Activated CD4-positive, alpha-beta T cell treated with anti-CD3 and anti-CD28 coated beads, Interleukin-2, amount 50 U/mL, for 16 hours (primary cell): ENCODE measurements around the gene P4HA3.
"Not testable (repeated sequence)": the region's sequence is repeated elsewhere in the genome, so short reads cannot be mapped to it uniquely, and the experiment has no call there.

Source experiments
- DNase-seq: peaks from one replicate; pipeline ENCODE4 v3.0.0-alpha.2; 2020

Gene P4HA3

DNA sequence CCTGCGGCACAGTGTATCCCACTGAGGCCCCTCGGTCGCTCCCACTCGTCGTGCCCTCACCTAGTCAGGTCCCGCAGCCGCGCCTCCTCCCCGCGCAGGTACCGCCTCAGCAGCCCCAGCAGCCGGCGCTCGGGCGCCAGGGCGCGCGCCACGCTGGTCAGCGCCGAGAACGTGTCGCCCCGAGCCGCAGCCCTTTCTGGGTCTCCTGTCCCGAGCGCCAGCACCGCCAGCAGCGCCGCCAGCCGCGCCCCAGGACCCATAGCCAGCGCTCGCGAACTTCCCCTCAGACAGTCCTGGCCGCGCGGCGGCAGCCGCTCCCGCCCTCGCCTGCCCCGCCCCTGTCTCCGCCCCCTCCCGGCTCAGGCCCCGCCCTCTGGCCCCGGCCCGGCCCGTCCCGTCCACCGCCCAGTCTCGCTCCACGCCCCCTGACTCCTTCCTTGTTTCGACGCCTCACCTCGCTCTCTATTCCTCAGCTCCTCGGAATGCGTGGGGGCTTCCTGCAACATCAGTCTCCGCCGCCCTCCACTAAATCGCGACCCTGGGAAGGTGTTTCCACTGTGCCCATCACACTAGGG, at the start of gene P4HA3:
Gene P4HA3 (minus strand): TSS at position 289 of the 575 bp plus-strand sequence. CDS start 29 bp downstream, at position 260.
- peak; percentile 54 for DNase-seq

DNA sequence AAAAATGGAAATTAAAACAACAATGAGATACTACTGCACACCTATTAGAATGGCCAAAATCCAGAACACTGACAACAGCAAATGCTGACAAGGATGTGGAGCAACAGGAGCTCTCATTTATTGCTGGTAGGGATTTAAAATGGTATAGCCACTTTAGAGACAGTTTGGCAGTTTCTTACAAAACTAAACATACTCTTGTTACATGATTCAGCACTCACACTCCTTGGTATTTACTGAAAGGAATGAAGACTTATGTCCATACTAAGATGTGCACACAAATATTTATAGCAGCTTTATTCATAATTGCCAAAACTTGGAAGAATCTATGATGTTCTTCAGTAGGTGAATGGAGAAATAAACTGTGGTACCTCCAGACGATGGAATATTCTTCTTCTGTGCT, 46.0 kb upstream of the P4HA3 start:
- DNase-seq = no peak

DNA sequence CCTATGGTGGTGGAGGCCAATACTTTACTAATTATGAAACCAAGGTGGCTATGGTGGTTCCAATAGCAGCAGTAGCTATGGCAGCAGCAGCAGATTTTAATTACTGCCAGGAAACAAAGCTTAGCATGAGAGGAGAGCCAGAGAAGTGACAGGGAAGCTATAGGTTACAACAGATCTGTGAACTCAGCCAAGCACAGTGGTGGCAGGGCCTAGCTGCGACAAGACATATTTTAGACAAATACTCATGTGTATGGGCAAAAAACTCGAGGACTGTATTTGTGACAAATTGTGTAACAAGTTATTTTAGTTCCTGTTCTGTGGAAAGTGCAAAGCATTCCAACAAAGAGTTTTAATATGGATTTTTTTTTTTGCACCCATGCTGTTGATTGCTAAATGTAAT, 44.2 kb upstream of the P4HA3 start:
- DNase-seq = no peak

DNA sequence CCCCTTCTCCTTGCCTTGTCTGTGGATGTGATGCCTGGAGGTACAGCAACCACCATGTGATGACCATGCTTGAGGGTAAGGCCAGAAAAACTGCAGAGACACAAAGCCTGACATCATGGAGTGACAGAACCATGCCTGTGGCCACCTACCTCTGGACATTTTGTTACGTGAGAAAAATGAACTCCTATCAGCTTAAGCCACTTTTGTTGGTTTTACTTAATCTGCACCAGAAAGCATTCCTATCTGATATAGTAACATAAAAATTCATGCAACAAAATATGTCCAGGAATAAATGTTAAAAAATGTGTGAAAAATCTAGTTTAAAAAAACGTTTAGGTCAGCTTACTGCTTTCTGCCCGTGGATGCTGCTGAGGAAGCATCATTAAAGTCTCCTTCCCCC, 42.6 kb upstream of the P4HA3 start:
- no peak for DNase-seq

DNA sequence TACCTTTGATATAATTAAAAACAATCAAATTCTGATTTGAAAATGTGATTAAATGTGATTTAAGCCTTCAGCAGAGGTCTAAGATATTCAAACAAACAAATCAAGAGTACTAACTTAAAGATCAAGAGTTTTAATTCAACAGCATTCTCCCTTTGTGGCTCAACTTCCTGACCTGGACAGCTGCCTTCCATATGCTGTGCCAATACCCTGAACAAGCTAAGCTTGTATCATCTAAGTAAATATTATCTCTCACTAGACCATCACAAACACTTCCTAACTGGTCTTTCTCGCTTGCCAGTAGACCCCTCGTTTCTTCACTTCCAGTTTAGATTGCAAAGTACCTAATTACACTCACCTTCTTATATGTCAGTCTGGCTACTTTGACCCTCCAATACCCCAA, 35.9 kb upstream of the P4HA3 start:
- DNase-seq = no peak

DNA sequence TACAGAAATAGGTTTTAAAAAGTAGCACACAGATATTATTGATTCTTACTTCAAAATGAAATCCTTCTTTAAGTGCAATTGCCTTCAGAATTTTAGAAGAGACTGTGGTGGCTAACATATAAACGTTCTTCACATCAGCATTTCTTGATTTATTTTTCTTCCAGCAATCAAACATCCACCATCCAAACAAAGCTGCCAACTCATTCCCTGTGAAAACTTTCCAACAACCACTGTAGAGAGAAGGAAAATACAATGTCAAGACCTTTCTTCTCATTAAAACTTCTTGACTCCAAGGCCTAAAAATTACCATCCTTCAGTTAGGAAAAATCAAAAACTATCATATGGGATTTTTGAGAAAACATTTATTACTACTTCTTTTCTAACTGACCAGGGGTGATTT, 34.0 kb upstream of the P4HA3 start:
- DNase-seq = no peak

DNA sequence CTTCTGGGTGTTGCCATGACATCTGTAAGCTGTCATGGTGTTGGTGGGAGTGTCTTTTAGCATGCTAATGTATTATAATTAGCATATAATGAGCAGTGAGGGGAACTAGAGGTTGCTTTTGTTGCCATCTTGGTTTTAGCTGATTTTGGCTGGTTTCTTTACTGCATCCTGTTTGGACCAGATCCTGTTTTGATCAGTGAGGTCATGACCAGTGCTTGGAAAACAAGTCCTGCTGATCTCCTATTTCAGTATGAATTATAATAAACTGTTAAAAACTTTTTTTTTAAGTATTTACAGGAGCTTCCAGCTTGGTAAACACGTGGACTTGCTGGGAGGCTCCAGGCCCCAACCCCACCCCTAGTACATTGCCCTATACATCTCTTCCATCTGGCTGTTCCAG, 30.5 kb upstream of the P4HA3 start:
- no peak for DNase-seq

DNA sequence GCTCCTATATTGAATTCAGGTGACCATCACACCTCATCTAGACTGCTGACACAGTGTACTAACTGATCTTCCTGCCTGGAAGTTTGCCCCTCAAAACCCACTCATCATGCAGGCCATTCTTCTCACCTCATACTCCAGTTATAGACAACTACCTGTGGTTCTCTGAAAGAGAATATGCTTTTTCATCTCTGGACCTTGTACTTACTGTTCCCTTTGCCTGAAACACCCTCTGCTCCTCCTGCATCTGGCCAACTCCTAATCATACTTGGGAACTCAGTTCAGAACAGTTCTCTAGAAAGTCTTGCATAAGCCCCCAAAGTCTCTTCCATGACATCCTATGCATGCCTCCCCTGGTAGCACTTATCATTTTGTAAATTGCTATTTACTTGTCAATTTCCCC, 28.2 kb upstream of the P4HA3 start:
- DNase-seq = no peak

DNA sequence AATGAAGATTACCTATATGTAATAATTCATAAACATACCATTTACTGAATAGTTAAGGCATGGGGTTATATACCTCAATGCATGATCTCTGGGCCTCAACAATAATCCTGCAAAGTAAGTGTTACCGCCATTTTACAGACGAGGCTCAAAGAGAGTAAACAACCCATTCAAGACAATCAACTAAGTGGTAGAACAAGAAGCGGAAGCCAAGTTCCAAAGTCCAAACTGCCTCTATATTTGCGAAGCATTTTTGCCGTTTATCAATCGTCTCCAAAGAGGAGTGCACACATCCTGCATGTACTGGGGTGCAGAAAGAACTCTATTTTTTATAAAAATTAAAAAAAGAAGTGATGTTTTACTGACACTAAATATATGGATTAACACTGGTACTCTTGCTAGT, 27.5 kb upstream of the P4HA3 start:
- no peak for DNase-seq

DNA sequence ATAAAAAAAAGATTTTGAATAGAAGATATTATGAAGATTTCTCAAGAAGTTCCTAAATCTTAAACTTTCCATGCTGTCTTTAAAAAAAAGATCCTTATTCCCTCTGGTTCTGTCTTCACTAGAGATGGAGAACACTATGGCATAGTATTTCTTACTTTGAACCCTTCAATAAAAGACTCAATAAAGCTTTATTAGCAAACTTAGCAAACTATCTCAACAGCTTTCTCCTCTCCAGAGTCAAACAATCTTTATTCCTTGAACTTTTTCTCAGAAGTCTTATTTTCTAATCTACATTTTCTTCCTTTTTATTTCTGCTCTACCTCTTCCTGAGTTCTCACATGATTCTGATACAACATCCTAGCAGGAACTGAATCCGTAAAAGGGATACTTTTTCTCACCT, 21.8 kb upstream of the P4HA3 start:
- no peak for DNase-seq

DNA sequence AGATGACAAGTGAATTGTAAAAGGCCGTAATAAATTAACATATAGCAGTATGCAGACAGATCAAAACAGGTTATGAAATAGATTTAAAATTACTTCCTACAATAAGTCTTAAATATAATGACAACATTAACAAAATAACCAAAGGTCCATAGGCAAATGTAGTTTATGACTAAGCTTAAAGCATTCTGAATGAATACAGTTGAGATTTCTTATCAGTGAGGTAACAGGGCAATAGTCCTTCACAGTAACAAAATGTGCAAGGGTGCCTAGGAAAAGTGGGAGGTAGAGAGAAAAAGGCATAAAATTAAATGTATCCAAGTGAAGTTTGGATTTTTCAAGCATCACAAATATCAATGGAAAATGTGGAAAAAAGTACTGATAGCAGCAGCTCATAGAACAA, 20.9 kb upstream of the P4HA3 start:
- no peak for DNase-seq

DNA sequence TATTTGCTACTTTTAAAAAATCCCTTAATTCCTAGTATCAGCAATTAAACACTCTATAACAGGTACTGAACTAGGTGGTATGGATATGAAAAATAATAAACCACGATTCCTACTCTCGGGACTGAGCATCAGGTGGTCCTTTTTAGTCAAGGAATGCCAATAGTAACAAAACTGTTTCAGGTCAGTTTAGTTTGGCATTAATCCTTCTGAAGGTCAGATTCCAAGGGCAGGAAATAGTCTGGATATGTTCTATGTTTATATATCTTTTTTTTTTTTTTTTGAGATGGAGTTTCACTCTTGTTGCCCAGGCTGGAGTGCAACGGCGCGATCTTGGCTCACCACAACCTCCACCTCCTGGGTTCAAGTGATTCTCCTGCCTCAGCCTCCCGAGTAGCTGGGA, 19.6 kb upstream of the P4HA3 start:
- DNase-seq = not testable (repeated sequence)

DNA sequence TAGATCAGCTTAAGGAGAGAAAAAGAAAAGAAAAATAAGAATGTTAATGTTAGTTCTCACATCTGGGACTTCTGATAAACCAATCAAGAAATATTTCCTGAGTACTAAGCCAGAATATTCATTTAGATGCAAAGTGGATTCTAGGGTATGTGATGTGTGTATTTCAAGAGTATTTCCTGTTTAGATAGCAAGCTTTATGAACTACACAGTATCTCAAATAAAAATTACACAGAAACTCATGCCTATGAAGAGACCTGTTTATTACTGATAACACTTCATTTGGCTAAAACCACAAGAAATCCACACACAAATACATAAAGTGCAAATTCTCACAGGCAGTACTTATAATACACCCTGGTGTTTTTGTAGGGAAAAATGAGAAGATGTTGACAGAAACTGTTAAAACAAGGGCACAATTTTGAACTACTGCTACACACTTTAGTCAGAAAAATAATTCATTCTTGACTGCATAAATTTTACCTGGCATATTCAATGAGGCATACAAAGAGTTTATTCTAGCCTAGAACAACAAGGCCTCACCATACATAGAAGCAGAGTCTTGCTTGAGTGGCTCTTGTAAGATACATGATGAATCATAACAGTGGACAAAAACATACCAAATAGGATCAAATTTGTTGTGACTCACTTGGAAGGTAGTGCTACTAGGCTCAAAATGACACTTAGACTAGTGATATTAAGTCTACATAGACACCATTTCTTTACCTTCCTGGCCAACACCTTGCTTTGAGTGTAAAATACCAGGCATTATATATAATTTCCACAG, 18.8 kb upstream of the P4HA3 start:
- no peak for DNase-seq

DNA sequence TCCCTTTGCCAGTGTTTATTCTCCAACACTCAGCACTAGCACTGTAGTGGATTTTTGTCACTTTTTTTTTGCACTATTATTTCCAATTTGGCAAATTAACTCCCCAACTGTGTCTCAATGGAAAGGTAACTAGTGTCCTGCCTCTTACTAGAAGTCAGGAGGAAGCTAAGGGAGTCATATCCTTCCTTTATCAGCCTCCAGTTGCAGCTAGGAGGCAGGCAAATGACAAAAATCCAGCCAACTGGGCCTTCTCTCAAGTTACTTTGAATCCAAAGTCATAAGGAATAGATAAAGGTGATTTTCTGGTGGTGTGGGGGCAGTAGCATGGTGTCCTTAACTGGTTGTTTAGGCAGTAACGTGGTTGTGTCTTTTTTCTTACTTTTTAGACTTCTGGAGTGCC, 15.6 kb upstream of the P4HA3 start:
- DNase-seq = no peak

DNA sequence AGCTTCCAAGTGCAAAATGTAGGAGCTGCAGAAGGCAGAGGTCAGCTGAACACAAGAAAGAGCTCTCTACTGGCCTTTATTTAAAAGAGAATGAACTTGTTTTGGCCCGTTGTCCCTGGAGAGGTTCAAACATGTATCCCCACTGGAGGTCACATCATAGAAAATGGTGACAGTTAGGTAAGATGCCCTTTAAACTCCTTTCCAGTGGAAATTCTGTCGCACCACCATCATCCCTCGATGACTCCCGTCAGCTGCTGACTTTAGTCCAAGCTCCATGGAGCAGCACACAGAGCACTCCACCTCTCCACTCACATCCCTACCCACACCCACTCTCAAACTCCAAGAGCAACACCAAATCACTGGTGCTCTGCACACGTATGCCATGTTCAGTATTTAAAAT, 15.2 kb upstream of the P4HA3 start:
- no peak for DNase-seq

DNA sequence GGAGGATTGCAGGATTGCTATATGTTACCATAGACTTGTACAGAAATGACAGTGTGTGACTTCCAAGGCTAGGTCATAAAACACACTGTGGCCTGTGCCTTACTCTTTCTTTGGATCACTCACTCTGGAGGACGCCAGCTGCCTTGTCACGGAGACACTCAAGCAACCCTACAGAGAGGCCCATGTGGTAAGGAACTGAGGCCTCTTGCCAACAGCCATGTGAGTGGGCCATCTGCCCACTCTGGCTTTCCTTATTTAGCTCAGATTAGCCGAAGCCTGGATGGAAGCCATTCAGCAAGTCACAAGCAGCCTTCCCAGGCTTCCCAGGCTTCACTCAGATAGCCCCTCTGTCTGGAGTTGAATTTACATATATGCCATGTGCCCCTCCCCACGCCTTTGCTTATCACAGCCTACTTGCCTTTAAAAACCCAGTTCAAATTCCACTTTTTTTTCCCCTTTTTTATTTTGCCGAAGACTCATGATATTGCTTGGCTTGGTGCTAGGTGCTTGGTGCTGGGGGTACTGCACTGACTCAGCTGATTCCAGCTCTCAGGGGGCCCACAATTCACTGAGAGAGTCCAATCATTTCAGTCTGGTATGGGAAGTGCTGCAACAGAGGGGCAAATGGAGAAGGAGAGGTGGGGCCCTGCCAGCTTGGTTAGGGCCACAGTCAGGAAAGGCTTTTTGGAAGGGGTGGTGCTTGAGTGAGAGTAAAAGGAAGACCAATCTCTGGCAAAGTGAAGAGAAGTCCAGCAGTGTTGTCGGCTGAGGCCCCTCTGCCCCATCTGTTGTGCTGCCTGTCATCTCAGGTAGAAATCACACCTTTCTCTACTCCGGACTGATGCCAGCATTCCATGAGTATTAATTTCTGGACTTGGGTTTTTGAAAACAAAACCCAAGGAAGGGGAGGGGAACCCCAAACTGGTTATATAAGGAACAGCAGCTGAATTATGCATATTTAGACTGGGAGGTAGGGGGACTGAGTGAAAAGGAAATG, 14.5 kb upstream of the P4HA3 start:
- no peak for DNase-seq

DNA sequence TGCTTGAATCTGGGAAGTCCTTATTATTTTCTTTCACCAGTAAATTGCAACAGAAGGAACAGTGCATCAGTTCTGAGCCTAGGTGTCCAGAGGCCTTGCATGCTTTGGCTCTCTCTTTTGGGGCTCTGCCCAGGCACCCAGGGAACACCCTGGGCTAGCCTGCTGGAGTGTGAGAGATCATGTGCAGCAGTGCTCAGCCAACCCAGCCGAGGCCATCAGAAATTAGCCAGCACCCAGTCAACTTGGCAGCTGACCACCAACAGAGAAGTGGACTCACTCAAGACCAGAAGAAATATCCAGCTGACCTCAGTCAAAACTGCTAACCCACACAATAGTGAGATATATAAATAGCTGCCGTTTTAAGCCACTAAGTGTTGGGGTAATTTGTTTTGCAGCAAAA, 11.2 kb upstream of the P4HA3 start:
- no peak for DNase-seq

DNA sequence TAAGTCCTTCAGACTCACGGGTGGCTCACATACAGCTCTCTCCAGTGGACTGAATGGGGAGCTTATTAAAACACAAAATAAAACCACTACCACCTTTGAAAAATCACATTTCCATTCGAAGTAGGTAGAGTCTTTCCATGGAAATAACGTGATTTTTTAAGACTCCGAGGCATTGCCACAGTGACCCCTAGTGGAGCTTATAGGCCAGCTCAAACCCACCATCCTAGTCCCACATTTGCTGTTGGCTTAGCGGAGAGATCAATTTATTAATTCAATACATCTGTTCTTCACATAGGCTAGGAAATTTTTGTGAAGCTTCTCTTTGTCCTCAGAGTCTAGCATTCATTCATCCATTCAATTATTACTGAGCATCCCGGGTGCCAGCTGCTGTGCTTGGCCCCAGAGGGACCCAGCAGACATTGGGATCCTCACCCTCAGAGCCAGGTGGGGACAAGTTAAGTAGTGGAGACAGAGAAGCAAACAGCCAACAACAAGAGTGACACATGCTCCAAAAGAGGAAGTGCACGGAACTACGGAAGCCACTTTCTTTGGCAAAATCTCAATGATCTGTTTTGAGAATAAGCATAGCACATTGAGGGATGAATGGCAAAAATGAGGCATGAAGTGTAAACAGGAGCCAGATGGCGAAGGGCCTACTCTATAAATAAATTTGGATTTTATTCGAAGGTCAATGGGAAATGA, 10.2 kb upstream of the P4HA3 start:
- DNase-seq = peak; percentile 15

DNA sequence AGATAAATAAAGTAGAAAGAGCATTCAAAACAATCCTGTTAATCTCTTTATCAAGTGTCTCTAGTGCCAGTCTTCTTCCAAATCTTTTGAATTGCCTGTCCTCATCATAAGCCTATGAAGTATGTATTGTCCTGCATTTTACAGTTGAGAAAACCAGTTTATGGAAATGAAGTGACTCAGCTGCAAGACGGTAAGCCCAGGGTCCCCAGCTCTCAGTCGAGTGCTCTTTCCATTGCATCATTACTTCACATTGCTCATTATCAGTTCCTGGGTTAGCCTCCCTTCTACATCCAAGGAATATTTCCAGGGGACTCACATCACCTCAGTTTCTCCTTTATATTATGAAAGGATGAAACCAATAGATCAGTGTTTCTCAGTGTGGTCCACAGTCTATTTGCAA, 9.1 kb upstream of the P4HA3 start:
- DNase-seq = no peak

DNA sequence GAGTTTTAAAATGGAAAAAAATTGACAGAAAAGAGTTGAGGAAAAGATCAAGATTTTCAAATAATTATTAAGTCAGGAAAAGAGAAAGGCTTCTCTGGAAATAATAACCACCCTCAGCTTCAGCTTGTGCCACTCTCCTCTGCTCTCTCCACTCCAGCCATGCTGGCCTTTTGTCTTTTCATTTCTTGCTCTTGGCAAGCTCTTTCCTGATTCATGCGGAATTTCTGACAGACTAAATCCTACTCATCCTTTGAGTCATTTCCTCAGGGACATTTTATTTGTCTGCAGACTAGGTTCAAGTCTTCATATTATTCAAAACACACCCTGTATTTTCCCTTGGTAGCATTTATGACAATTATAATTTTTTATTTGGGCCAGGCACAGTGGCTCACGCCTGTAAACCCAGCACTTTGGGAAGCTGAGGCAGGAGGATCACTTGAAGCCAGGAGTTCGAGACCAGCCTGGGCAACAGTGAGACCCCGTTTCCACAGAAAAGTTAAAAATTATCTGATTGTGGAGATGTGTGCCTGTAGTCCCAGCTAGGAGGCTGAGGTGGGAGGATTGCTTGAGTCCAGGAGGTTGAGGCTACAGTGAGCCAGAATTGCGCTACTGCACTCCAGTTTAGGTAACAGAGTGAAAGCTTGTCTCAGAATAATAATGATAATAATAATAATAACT, 7.8 kb upstream of the P4HA3 start:
- no peak for DNase-seq

DNA sequence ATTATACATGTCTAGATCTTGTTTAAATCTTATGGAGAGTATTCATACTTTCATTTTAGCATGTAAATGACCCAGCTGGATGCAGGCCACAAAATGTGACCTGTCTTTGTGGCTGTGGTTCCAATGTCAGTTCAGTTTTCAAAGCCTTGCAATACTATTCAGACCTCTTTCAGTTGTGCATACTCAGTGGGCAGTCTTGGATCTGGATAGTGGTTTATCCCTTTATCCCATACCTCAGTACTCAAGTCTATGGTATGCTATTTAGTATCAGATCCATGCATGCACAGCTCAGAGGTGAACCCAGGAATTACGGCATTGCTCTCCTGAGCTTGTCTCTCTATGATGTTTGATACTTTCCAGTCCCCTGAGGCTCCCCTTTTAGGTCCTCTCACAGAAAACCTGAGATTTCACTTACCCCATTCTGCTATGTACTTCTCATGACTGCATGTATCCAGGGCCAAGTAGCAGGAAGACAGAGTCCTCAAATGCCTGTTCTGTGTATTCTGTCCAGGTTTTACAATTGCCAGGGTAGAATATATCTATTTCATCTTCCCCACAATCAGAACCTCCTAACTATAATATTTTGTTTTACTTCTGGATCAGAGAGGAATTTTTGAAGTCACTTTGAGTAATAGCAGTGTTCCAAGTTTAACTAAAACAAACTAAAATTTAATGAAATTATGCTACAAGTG, 6.9 kb upstream of the P4HA3 start:
- DNase-seq = no peak
